Muscle layer of duodenum (tissue), 2 donors: ENCODE data around the gene MGAT5B.
A peak's percentile ranks its signal among the peaks of the same experiment; 100 is the strongest.

ENCODE experiments used
- H3K27ac ChIP-seq: one replicate; pipeline ENCODE4 v1.7.0; 2013; ENCODE audit warnings: mild to moderate bottlenecking, low read length
- H3K27me3 ChIP-seq: one replicate; pipeline ENCODE4 v1.7.0; 2013; ENCODE audit warnings: low read depth, mild to moderate bottlenecking, control low read depth, low read length
- H3K36me3 ChIP-seq, 2 donors: one replicate each; pipeline ENCODE4 v1.7.0; 2013; ENCODE audit warnings: low read length in 2 of 2, control low read depth in 1 of 2, mild to moderate bottlenecking in 1 of 2; ENCODE audit not compliant: insufficient read depth in 2 of 2, control insufficient read depth in 1 of 2
- H3K4me1 ChIP-seq, 2 donors: one replicate each; pipeline ENCODE4 v1.7.0; 2013; ENCODE audit warnings: low read length in 2 of 2, mild to moderate bottlenecking in 2 of 2, control low read depth in 1 of 2, moderate library complexity in 1 of 2; ENCODE audit not compliant: insufficient read depth in 2 of 2, control insufficient read depth in 1 of 2
- H3K4me3 ChIP-seq, 2 donors: one replicate each; pipeline ENCODE4 v1.7.0; 2013; ENCODE audit warnings: low read length in 2 of 2, low read depth in 1 of 2, mild to moderate bottlenecking in 1 of 2
- H3K9me3 ChIP-seq, 2 donors: one replicate each; pipeline ENCODE4 v1.7.0; 2013; ENCODE audit warnings: low read length in 2 of 2, control low read depth in 1 of 2, mild to moderate bottlenecking in 1 of 2; ENCODE audit not compliant: control insufficient read depth in 1 of 2
- donor health status: healthy.

The MGAT5B gene

DNA sequence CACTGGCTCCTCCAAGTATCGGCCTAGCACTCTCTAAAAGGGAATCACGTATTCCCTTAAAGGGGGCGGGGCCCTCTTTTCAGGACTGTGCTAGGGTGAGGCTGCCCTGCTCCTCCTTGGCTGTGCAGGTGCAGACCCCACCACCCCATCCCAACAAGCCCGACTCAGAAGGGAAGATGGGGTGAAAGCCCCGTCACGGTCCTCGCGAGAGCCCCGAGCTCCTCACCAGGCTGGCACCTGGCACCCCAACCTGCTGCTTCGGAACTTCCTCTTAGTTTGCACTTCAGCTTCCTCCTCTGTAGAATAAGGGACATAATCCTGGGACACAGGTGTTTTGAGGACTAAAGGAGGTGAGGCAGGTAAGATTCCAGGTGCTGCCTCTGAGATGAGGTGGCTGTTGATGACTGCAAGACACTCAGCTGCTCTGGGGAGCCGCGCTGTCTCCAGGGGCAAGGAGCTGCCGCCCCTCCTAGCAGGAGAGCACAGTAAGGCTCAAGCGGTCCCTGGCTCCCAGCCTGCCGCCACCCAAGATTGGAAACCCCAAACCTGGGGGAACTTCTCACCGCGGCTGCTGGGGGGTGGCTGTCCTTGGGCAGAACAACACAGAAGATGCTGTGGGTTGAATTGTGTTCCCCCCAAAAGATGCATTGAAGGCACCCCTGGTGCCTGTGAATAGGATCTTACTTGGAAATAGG, 88.8 kb downstream of the MGAT5B start:
- Histone ChIP-seq H3K4me1 (no peaks in the 10 kb centered on the region), H3K27ac (no peak overlapping the region), H3K36me3 (no peaks in the 10 kb centered on the region), H3K9me3 (no peaks in the 10 kb centered on the region), H3K27me3 (no peaks in the 10 kb centered on the region), H3K4me3 (no peak overlapping the region)

GRCh38 chr17:76957678-76958464, 89.7 kb downstream of the MGAT5B start:
- Histone ChIP-seq H3K36me3 (no peaks in the 10 kb centered on the region), H3K27ac (no peak overlapping the region), H3K9me3 (no peaks in the 10 kb centered on the region), H3K27me3 (no peaks in the 10 kb centered on the region), H3K4me1 (no peaks in the 10 kb centered on the region), H3K4me3 (no peak overlapping the region)

GRCh38 chr17:76958974-76959373, 90.8 kb downstream of the MGAT5B start:
- Histone ChIP-seq H3K4me1 (no peaks in the 10 kb centered on the region), H3K36me3 (no peaks in the 10 kb centered on the region), H3K4me3 (no peak overlapping the region), H3K27ac (no peak overlapping the region), H3K9me3 (no peaks in the 10 kb centered on the region), H3K27me3 (no peaks in the 10 kb centered on the region)

GRCh38 chr17:76961869-76962268, 93.7 kb downstream of the MGAT5B start:
- no peaks in the 10 kb centered on the region for H3K4me1 ChIP-seq
- no peak overlapping the region for H3K27ac ChIP-seq
- no peaks in the 10 kb centered on the region for H3K36me3 ChIP-seq
- no peak overlapping the region for H3K4me3 ChIP-seq
- no peaks in the 10 kb centered on the region for H3K27me3 ChIP-seq
- H3K9me3 ChIP-seq: no peaks in the 10 kb centered on the region

GRCh38 chr17:76962858-76963257, 94.7 kb downstream of the MGAT5B start:
- H3K36me3 ChIP-seq: no peaks in the 10 kb centered on the region
- no peaks in the 10 kb centered on the region for H3K4me1 ChIP-seq
- H3K27ac ChIP-seq: no peak overlapping the region
- peaks cover 4% of the 10 kb centered on the region for H3K27me3 ChIP-seq
- no peak overlapping the region for H3K4me3 ChIP-seq
- no peaks in the 10 kb centered on the region for H3K9me3 ChIP-seq

GRCh38 chr17:76966016-76966415, 97.8 kb downstream of the MGAT5B start:
- Histone ChIP-seq H3K36me3 (no peaks in the 10 kb centered on the region), H3K4me3 (no peak overlapping the region), H3K27me3 (peaks cover 22% of the 10 kb centered on the region), H3K9me3 (no peaks in the 10 kb centered on the region), H3K27ac (no peak overlapping the region), H3K4me1 (peaks cover 0 to 10% of the 10 kb centered on the region in 2 donors)

- Histone ChIP-seq H3K36me3 (no peaks in the 10 kb centered on the region), H3K4me3 (no peak overlapping the region), H3K9me3 (no peaks in the 10 kb centered on the region), H3K27ac (no peak overlapping the region), H3K27me3 (peaks cover 22% of the 10 kb centered on the region), H3K4me1 (peaks cover 0 to 10% of the 10 kb centered on the region in 2 donors)
These were observed 98.4 kb downstream of the MGAT5B start for GRCh38 chr17:76966486-76967181.

DNA sequence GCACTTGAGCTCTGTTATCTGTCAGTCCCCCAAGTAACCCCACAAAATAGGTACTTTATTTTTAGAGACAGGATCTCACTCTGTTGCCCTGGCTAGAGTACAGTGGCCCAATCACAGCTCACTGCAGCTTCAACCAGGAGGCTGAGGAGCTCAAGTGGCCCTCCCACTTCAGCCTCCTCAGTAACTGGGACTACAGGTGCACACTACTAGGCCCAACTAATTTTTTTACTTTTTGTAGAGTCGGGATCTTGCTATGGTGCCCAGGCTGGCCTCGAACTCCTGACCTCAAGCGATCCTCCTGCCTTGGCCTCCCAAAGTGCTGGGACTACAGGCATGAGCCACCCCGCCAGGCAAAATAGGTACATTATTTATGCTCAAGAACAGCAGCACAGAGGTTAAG, 99.6 kb downstream of the MGAT5B start:
- H3K36me3 ChIP-seq: no peaks in the 10 kb centered on the region
- peaks cover 22% of the 10 kb centered on the region for H3K27me3 ChIP-seq

GRCh38 chr17:76968707-76969597, 100.7 kb downstream of the MGAT5B start:
- peaks cover 0 to 10% of the 10 kb centered on the region in 2 donors for H3K4me1 ChIP-seq
- H3K36me3 ChIP-seq: no peaks in the 10 kb centered on the region
- H3K27ac ChIP-seq: no peak overlapping the region
- no peaks in the 10 kb centered on the region for H3K9me3 ChIP-seq
- peak overlapping the region; percentile 33 to 37 for H3K4me3 ChIP-seq
- H3K27me3 ChIP-seq: peaks cover 22% of the 10 kb centered on the region

More for the DNA sequence above, 99.6 kb downstream of the MGAT5B start:
- Histone ChIP-seq H3K9me3 (no peaks in the 10 kb centered on the region), H3K4me3 (no peak overlapping the region), H3K27ac (no peak overlapping the region), H3K4me1 (peaks cover 0 to 10% of the 10 kb centered on the region in 2 donors)

- Histone ChIP-seq H3K27ac (no peak overlapping the region), H3K9me3 (no peaks in the 10 kb centered on the region), H3K27me3 (peaks cover 22% of the 10 kb centered on the region), H3K4me3 (peak overlapping the region in 1 of 2 donors; percentile 37), H3K36me3 (no peaks in the 10 kb centered on the region), H3K4me1 (peaks cover 0 to 10% of the 10 kb centered on the region in 2 donors)
These were observed 101.5 kb downstream of the MGAT5B start for GRCh38 chr17:76969598-76970172.
